Stimulated activated CD4-positive, alpha-beta T cell treated with anti-CD3 and anti-CD28 coated beads, Interleukin-4, amount 100 ng/mL, for 1 hour (primary cell): ENCODE data around the gene NT5E.
"Not testable (repeated sequence)": the region's sequence is repeated elsewhere in the genome, so short reads cannot be mapped to it uniquely, and the experiment has no call there.

Source experiments
- DNase-seq: peaks from one replicate; pipeline ENCODE4 v3.0.0-alpha.2; 2020

NT5E gene

DNA sequence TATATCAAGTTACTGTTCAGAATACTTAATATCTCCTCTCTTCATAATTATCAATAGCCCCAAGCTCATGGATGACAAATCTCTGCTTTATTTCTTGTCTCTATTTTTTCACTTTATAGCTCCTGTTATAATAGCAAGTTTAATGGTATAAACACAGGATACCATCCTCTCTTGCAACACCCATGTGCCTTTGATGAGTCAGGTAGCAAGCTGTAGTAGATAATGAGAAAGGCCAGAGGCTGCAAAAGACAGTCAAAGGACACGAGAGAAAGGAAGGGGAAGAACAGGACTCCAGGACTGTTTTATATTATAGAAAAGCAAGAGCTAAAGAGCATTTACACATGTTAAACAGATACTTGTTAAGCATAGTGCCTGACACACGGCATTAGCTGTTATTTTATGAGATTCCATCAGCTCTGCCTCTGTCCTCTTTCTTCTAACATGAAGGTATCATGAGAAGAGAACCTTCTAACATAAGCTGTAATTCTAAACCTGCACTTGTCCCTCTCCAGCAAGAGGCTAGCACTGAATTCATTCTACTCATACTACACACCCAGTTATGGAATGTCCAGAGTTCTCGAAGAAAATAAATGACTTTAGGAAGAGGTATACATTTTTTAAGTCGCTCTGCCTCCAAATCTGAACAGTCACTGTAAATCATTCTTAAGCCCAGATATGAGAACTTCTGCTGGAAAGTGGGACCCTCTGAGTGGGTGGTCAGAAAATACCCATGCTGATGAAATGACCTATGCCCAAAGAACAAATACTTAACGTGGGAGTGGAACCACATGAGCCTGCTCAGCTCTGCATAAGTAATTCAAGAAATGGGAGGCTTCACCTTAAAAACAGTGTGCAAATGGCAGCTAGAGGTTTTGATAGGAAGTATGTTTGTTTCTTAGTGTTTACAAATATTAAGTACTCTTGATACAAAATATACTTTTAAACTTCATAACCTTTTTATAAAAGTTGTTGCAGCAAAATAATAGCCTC is 45.0 kb downstream of the NT5E start:
- no peak for DNase-seq

DNA sequence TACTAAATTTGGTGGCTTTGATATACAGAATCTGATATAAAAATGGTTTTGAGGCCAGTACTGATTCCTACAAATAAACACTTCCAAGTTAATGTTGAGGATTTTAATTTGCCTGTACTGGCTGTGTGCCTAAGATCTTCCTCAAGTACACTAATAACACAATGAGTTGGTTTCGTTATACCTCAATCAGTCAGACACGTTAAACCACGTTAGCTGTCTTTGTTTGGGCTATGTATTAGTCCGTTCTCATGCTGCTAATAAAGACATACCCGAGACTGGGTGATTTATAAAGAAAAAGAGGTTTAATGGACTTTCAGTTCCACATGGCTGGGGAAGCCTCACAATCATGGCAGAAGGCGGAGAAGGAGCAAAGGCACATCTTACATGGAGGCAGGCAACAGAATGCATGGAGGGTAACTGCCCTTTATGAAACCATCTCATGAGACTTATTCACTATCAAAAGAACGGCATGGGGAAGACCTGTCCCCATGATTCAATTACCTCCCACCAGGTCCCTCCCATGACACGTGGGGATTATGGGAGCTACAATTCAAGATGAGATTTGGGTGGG is 46.2 kb downstream of the NT5E start:
- no peak for DNase-seq

DNA sequence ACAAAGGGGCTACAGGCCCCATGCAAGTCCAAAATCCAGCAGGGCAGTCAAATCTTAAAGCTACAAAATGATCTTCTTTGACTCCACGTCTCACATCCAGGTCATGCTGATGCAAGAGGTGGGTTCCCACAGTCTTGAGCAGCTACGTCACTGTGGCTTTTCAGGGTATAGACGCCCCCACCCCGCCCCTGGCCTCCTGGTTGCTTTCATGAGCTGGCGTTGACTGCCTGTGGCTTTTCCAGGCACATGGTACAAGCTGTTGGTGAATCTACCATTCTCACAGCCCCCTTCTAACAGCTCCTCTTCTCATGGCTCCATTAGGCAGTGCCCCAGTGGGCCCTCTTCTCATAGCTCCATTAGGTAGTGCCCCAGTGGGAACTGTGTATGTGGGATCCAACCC is 47.0 kb downstream of the NT5E start:
- DNase-seq, result no peak

DNA sequence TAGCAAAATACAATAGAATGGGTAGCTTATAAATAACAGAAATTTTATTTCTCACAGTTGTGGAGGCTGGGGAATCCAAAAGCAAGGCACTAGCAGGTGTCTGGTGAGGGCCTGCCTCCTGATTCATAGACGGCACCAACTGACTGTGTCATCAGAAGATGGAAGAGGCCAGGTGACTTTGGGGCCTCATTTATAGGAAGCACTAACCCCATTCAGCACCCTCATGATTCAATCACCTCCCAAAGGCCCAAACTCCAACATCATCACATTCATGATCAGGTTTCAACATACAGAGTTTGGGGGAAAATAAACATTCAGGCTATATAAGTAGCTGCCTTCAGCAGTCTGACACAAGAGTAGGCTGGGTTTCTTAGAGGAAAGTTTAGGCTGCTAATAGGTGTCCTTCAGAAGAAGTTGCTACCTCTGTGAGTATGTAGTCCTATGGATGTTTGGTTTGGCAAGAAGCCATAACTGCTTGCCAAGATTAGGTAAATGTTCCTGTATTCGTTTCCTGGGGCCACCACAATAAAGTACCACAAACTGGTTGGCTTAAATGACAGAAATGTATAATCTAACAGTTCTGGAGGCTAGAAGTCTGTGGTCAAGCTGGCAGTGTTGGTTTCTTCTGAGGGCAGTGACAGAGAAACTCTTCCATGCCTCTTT is 48.8 kb downstream of the NT5E start:
- no peak for DNase-seq

DNA sequence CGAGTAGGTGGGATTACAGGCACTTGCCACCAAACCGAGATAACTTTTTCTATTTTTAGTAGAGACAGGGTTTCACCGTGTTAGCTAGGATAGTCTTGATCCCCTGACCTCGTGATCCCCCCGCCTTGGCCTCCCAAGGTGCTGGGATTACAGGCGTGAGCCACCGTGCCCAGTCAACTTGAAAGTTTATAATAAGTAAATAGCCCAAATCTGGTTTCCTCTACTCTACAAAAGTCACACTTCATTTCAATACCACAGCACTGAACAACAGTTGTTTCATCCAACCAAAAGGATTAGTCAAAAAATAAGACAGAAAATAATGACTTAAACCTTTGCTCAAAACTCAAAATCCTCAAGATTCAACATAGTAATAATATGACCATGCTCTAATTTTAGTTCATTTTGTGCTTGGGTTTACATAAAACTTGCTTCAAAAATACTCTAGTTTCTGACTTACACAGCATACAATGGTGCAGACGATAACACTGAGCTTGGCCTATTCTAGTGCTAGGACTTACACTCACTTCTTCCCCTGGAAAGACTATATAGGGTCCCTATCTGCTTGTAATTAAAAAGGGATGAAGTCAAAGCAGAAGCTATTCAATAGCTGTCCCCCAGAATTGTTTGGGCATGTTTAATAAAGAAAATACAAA is 56.7 kb downstream of the NT5E start:
- no peak for DNase-seq

DNA sequence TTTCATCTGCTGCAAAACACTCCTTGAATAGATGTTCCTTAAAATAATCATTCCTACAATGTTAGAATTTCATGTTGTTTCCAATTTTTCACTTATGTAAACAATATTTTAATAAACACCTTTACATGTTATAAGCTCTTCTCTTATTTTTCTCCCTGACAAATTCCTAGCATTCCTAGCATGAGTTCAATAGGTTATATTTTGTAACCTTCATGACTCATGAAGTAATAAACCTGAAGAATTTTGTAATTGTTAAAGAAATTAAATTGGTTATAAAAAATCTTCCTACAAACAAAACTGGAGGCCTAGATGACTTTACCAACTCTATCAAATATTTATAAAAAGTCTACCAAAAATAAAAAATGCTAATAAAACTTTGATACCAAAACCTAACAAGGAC is 66.3 kb downstream of the NT5E start:
- no peak for DNase-seq

DNA sequence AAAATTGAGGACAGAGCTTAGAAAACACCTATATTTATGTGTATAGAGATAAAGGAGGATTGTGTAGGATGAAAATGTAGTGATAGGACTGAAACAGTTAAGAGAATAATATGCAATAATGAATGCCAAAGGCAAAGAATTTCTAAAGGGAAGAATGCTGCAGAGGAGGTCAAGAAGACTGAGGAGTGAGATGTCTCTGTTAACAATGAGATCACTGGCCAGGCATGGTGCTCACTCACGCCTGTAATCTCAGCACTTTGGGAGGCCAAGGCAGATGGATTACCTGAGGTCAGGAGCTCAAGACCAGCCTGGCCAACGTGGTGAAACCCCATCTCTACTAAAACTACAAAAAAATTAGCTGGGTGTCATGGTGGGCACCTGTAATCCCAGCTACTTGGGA is 74.4 kb downstream of the NT5E start:
- DNase-seq, result not testable (repeated sequence)

DNA sequence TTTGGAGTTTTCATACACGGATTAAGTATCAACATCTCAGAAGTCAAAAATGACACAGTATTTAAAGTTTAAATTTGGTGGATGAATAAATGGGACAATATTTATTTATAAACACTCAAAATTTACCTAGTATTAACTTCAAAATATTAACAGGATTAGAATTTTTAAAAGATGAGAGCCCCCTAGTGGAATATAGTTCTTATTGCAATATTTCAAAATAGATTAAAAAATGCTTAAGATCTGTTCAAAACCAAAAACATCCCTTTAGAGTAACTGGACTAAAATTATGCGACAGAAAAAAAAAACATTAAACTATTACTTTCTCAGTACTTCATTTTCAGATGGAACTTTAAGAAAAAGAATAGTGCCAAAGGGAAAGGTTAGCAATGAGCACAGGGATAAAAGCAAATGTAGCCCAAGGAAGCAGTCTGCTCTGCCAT is 87.2 kb downstream of the NT5E start:
- DNase-seq, result no peak

DNA sequence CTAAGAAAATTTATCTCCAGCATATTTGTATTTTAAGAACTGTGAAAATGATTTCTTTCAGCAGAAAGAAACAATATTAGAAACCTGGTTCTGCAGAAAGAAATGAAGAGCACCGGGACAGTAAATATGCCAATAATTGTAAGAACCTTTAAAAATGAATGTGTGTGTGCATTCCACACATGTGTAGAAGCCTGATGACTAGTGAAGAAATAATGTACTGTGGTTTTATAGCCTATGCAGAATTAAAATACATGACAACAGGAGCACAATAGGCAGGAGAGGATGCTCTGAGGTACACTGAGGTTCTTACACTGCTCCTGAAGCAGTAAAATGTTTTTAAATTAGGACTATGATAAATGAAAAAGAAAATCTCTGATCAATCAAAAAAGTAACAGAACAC is 94.9 kb downstream of the NT5E start:
- DNase-seq, result no peak
